HEK293T (cell line): ENCODE measurements around the gene WNT8A.

Source experiments
- ARNT ChIP-seq: fragments of 450-650 bp; IDR thresholded peaks from 2 replicates; pipeline ENCODE4 v1.6.1; 2017; ENCODE audit warnings: mild to moderate bottlenecking
- CTBP1 ChIP-seq: fragments of 450-650 bp; IDR thresholded peaks from 2 replicates; pipeline ENCODE4 v1.6.1; 2016; ENCODE audit warnings: borderline replicate concordance
- ELF4 ChIP-seq: fragments of 450-650 bp; IDR thresholded peaks from 2 replicates; pipeline ENCODE4 v1.6.1; 2017; ENCODE audit warnings: antibody characterized with exemption
- FOXA1 ChIP-seq: fragments of 450-650 bp; IDR thresholded peaks from 2 replicates; pipeline ENCODE4 v1.6.1; 2016; ENCODE audit warnings: mild to moderate bottlenecking
- FOXM1 ChIP-seq: fragments of 450-650 bp; IDR thresholded peaks from 2 replicates; pipeline ENCODE4 v1.6.1; 2017; ENCODE audit warnings: mild to moderate bottlenecking, borderline replicate concordance
- L3MBTL2 ChIP-seq: fragments of 450-650 bp; conservative IDR thresholded peaks from 2 replicates; pipeline ENCODE4 v1.6.1; 2016; ENCODE audit warnings: mild to moderate bottlenecking
- SP1 ChIP-seq: fragments of 450-650 bp; IDR thresholded peaks from 2 replicates; pipeline ENCODE4 v1.6.1; 2017
- TARDBP ChIP-seq: fragments of 450-650 bp; IDR thresholded peaks from 2 replicates; pipeline ENCODE4 v1.6.1; 2016
- ZNF384 ChIP-seq: fragments of 450-650 bp; IDR thresholded peaks from 2 replicates; pipeline ENCODE4 v1.6.1; 2016

- TF ChIP-seq FOXA1 (no peak), ELF4 (no peak), TARDBP (no peak), CTBP1 (no peak), ZNF384 (no peak), SP1 (no peak), ARNT (no peak), FOXM1 (no peak), L3MBTL2 (no peak)
Observed at GRCh38 chr5:138064526-138064925, 19.3 kb upstream of the WNT8A start.
